OCI-LY3 (cell line): ENCODE data around the gene NMBR.

ENCODE experiments used
- EZH2phosphoT487 ChIP-seq: fragments of 200-600 bp; shearing (Covaris generic); IDR thresholded peaks from 2 replicates; pipeline ENCODE4 v1.6.1; 2018; ENCODE audit warnings: antibody characterized with exemption, mixed run types, low read depth
- TF ChIP-seq, protein P1 (sequence below): fragments of 200-600, 300-600 bp; sonication (generic); IDR thresholded peaks from 2 replicates; pipeline ENCODE4 v1.5.1; 2014; ENCODE audit warnings: antibody characterized with exemption, low read length, low read depth

- TF ChIP-seq, protein P1, sequence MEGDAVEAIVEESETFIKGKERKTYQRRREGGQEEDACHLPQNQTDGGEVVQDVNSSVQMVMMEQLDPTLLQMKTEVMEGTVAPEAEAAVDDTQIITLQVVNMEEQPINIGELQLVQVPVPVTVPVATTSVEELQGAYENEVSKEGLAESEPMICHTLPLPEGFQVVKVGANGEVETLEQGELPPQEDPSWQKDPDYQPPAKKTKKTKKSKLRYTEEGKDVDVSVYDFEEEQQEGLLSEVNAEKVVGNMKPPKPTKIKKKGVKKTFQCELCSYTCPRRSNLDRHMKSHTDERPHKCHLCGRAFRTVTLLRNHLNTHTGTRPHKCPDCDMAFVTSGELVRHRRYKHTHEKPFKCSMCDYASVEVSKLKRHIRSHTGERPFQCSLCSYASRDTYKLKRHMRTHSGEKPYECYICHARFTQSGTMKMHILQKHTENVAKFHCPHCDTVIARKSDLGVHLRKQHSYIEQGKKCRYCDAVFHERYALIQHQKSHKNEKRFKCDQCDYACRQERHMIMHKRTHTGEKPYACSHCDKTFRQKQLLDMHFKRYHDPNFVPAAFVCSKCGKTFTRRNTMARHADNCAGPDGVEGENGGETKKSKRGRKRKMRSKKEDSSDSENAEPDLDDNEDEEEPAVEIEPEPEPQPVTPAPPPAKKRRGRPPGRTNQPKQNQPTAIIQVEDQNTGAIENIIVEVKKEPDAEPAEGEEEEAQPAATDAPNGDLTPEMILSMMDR, result no peak
- TF ChIP-seq EZH2phosphoT487, result no peak
Measured at GRCh38 chr6:142185641-142186040, 38.7 kb upstream of the NMBR start.
